Measurements from ENCODE around the gene HINT3.
"Not testable (repeated sequence)": the region's sequence is repeated elsewhere in the genome, so short reads cannot be mapped to it uniquely, and the experiment has no call there.

HINT3 gene

DNA sequence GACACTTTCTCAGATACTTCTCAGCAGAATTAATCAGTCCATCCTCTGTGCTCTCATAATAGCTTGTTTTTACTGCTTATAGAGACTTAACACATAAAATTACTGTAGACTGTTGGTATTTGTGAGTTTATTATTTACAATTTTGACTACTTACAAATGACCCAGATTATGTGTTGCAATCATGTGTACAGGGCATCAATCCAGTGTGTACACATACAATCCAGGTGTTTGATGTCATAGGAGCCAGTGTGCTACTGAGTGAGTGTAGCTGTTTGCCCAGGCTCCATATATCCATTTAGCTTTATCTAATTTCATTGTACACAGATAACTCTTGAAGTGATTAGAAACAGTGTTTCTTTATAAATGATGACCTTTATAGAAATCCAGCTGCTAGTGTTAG lies 61.1 kb downstream of the HINT3 start:
- Histone ChIP-seq H3K4me3 (no peak overlapping the region), H3K36me3 (peaks cover 38 to 93% (median 66%) of the 10 kb centered on the region in 11 experiments), H3K9ac (no peak overlapping the region), H3K4me1 (no peaks in the 10 kb centered on the region), H3K27me3 (no peaks in the 10 kb centered on the region), H3K4me2 (no peak overlapping the region), H3K9me3 (replicated peaks in 1 of 11) (no peaks in the 10 kb centered on the region), H4K20me1 (no peaks in the 10 kb centered on the region; a peak in 1 of 22 replicates), H3K27ac (no peak overlapping the region)
- TF ChIP-seq Cebpa-rat (IDR thresholded peaks at IDR 0.05): no peak

- Histone ChIP-seq H3K4me3 (no peak overlapping the region), H3K27ac (no peak overlapping the region), H3K4me1 (no peaks in the 10 kb centered on the region; a peak in 1 of 20 replicates), H3K27me3 (no peaks in the 10 kb centered on the region), H4K20me1 (no peaks in the 10 kb centered on the region; a peak in 1 of 22 replicates), H3K9me3 (replicated peaks in 1 of 11) (no peaks in the 10 kb centered on the region), H3K9ac (no peak overlapping the region), H3K4me2 (no peak overlapping the region), H3K36me3 (peaks cover 27 to 89% (median 51%) of the 10 kb centered on the region in 11 experiments)
- TF ChIP-seq Cebpa-rat (IDR thresholded peaks at IDR 0.05): no peak
Measured at GRCh38 chr6:126020305-126021050, 63.9 kb downstream of the HINT3 start.

GRCh38 chr6:126023474-126023873 lies 66.9 kb downstream of the HINT3 start:
- H3K9me3 ChIP-seq (replicated peaks in 1 of 11); H3K4me3 ChIP-seq; H3K4me2 ChIP-seq; H4K20me1 ChIP-seq; H3K27ac ChIP-seq; H3K4me1 ChIP-seq; H3K9ac ChIP-seq; H3K27me3 ChIP-seq: not testable (repeated sequence)
- H3K36me3 ChIP-seq: peaks cover 20 to 88% (median 55%) of the 10 kb centered on the region in 11 experiments

DNA sequence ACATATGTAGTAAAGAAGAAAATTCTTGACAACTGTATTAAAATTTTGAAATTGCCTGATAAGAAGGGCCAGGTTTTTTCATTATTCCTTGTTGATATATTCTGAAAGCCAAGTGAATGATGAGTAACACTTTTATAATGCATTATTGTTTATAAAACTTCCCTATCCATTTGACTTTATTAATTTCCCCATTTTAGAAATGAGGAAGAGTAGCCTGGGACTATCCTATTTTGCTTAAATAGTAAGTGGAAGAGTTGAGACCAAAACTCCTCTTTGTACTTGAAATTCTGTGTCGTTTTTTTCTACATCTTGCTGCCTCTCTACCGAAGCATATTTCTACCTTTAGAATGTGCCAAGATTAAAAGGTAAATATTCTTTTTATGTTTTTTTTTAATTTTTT lies 69.4 kb downstream of the HINT3 start:
- Histone ChIP-seq H3K4me1 (peaks cover 0 to 8% (median 0%) of the 10 kb centered on the region in 10 experiments; a peak in 2 of 20 replicates), H3K4me3 (no peak overlapping the region), H3K4me2 (no peak overlapping the region), H3K9me3 (replicated peaks in 1 of 11) (no peaks in the 10 kb centered on the region), H3K27ac (no peak overlapping the region), H4K20me1 (no peaks in the 10 kb centered on the region), H3K27me3 (no peaks in the 10 kb centered on the region), H3K36me3 (peaks cover 15 to 66% (median 40%) of the 10 kb centered on the region in 11 experiments), H3K9ac (no peak overlapping the region)
- no peak for TF ChIP-seq Cebpa-rat (IDR thresholded peaks at IDR 0.05)

- H3K27ac ChIP-seq: no peak overlapping the region
- H3K4me2 ChIP-seq: no peak overlapping the region
- H3K9me3 ChIP-seq (replicated peaks in 1 of 11): no peaks in the 10 kb centered on the region
- no peaks in the 10 kb centered on the region for H4K20me1 ChIP-seq
- no peak overlapping the region for H3K4me3 ChIP-seq
- no peak for TF ChIP-seq Cebpa-rat (IDR thresholded peaks at IDR 0.05)
- no peak overlapping the region for H3K9ac ChIP-seq
- no peaks in the 10 kb centered on the region for H3K27me3 ChIP-seq
- peaks cover 3 to 62% (median 24%) of the 10 kb centered on the region in 11 experiments; a peak in 20 of 22 replicates for H3K36me3 ChIP-seq
- peaks cover 0 to 8% (median 0%) of the 10 kb centered on the region in 10 experiments; a peak in 2 of 20 replicates for H3K4me1 ChIP-seq
Measured at GRCh38 chr6:126027601-126028000, 71.0 kb downstream of the HINT3 start.

Measured in BLaER1 treated with 17β-estradiol and CSF1 and Interleukin-3, amounts not matched to agents 10 nM and 100 nM (cell line).